ENCODE results near the gene GNAQ. TPM values are rescaled to one million over a fixed set of nuclear protein-coding genes. Genes with fewer than 3 reads are reported as not detected.

The GNAQ gene
- total RNA-seq, 1 donor from 2014 or later, result 0.20 TPM

DNA sequence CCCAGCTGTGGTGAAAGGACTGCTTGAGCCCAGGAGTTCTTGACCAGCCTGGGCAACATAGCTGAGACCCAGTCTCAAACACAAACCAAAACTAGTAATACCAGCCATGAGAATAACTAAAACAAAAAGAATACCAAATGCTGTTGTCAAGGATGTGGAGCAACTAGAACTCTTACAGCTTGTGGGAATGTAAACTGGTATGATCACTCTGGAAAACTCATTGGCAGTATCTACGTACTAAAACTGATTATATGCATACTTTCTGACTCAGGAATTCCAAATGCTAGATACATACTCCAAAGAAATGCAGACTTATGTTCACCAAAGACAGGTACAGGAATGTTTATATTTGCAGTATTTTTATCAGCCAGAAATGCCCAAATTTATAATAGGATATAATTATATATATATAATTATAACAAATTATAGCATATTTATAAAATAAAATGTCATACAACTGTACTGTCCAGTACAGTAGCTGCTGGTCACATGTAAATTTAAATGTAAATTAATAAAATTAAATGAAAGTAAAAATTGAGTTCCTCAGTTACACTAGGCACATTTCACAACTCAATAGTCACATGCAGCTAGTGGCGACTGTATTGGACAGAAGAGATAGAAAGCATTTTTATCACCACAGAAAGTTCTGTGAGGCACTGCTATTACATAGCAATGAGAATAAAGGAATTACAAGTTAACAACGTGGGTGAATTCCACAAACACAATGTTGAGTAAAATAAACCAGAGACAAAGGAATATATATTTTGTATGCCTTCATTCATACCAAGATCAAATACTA, 118.5 kb downstream of the GNAQ start:
- DNase-seq, result no peak

DNA sequence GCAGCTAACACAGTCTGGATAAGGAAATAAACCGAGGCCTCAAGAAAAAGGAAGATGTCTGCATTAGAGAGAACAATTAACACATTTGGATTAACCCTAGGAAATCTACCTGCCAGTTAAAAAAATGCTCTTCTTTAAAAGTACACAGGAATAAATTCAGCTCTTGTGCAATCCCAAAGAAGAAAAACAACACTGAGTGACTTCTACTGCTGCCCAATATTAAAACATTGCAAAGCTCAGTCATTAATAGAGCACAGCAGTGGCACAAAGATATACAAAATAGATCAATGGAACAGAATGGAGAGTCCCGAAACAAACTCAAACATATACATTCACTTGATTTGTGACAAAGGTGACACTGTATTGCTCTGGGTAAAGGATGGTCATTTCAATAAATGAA, 119.7 kb downstream of the GNAQ start:
- Mint-ChIP-seq H3K27me3 (peaks cover 11% of the 10 kb centered on the region), H3K36me3 (ENCODE audit: low read depth) (no peaks in the 10 kb centered on the region), H3K27ac (no peak overlapping the region), H3K4me3 (no peak overlapping the region), H3K4me1 (peaks cover 4% of the 10 kb centered on the region), H3K9me3 (no peaks in the 10 kb centered on the region)
- DNase-seq (no peak), ATAC-seq (ENCODE audit: low read depth) (no peak)
- POLR2A ChIA-PET, result no interaction called here
- CTCF ChIA-PET, result no interaction called here
- intact Hi-C loops (cut with micrococcal nuclease), result no loop called here
- TF ChIP-seq, protein P1, sequence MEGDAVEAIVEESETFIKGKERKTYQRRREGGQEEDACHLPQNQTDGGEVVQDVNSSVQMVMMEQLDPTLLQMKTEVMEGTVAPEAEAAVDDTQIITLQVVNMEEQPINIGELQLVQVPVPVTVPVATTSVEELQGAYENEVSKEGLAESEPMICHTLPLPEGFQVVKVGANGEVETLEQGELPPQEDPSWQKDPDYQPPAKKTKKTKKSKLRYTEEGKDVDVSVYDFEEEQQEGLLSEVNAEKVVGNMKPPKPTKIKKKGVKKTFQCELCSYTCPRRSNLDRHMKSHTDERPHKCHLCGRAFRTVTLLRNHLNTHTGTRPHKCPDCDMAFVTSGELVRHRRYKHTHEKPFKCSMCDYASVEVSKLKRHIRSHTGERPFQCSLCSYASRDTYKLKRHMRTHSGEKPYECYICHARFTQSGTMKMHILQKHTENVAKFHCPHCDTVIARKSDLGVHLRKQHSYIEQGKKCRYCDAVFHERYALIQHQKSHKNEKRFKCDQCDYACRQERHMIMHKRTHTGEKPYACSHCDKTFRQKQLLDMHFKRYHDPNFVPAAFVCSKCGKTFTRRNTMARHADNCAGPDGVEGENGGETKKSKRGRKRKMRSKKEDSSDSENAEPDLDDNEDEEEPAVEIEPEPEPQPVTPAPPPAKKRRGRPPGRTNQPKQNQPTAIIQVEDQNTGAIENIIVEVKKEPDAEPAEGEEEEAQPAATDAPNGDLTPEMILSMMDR (IDR thresholded peaks at IDR 0.05), result no peak

More for the DNA sequence above, 118.5 kb downstream of the GNAQ start:
- H3K4me3 Mint-ChIP-seq, result no peak overlapping the region
- TF ChIP-seq, protein P1 (IDR thresholded peaks at IDR 0.05), result no peak
- H3K4me1 Mint-ChIP-seq, result peaks cover 4% of the 10 kb centered on the region
- CTCF ChIA-PET, result no interaction called here
- H3K9me3 Mint-ChIP-seq, result no peaks in the 10 kb centered on the region
- H3K27ac Mint-ChIP-seq, result no peak overlapping the region
- no peaks in the 10 kb centered on the region for H3K36me3 Mint-ChIP-seq (ENCODE audit: low read depth)
- peaks cover 5% of the 10 kb centered on the region for H3K27me3 Mint-ChIP-seq
- intact Hi-C loops (cut with micrococcal nuclease), result no loop called here
- POLR2A ChIA-PET, result no interaction called here
- ATAC-seq (ENCODE audit: low read depth), result no peak

DNA sequence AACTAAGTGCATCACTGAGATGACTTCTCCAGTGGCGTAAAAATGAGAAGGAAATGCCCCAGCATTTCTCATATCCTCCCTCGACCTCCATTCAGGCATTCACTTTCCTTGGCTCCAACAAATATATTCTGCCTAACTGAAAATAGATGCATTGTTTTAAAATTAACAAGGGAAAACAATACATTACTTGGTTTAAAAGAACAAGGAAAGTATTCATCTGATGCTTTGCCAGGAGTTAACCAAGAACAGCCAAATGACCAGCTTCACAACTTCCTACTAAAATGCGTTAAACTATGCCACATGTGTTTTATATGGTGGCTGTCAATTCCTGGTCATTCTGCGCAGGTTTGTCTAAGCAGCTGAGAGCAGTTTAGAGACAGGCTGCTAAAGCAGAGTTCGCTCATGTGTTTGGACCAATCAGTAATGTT, 121.4 kb downstream of the GNAQ start:
- Mint-ChIP-seq H3K9me3 (no peaks in the 10 kb centered on the region), H3K27me3 (peaks cover 11% of the 10 kb centered on the region), H3K4me1 (no peaks in the 10 kb centered on the region), H3K4me3 (no peak overlapping the region), H3K36me3 (ENCODE audit: low read depth) (no peaks in the 10 kb centered on the region), H3K27ac (no peak overlapping the region)
- DNase-seq, result no peak
- no peak for ATAC-seq (ENCODE audit: low read depth)
- CTCF ChIA-PET, result no interaction called here
- POLR2A ChIA-PET, result interaction anchor here (0.6 to 0.7 kb wide), 2 partner anchors 136 to 223 kb away, joined by 3 read pairs; no protein-coding TSS in a partner anchor
- intact Hi-C loops (cut with micrococcal nuclease), result no loop called here
- TF ChIP-seq, protein P1 (IDR thresholded peaks at IDR 0.05), result no peak

DNA sequence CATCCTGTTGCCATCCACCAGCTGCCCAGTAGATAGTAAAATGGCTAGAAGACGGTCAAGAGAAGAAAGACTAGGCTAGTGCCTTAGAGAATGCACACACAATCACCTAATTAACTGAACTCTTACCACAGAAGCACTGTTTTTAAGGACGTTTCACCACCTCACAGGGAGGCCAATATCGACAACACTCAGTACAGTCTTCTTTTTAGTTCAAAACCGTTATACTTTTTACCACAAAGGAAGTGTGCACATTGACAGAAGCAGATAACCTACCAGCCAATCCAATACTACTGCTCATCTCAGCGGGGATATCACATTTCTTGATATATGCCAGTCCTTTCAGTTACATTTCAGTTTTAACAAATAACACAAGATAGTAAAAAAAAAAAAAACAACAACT, 122.3 kb downstream of the GNAQ start:
- DNase-seq (no peak), ATAC-seq (ENCODE audit: low read depth) (no peak)
- POLR2A ChIA-PET, result interaction anchor here (0.6 to 0.7 kb wide), 2 partner anchors 137 to 224 kb away, joined by 3 read pairs; no protein-coding TSS in a partner anchor
- no peak overlapping the region for H3K4me3 Mint-ChIP-seq
- TF ChIP-seq, protein P1 (IDR thresholded peaks at IDR 0.05), result no peak
- no peaks in the 10 kb centered on the region for H3K36me3 Mint-ChIP-seq (ENCODE audit: low read depth)
- intact Hi-C loops (cut with micrococcal nuclease), result no loop called here
- CTCF ChIA-PET, result no interaction called here
- H3K4me1 Mint-ChIP-seq, result no peaks in the 10 kb centered on the region
- no peaks in the 10 kb centered on the region for H3K9me3 Mint-ChIP-seq
- peaks cover 12% of the 10 kb centered on the region for H3K27me3 Mint-ChIP-seq
- no peak overlapping the region for H3K27ac Mint-ChIP-seq

DNA sequence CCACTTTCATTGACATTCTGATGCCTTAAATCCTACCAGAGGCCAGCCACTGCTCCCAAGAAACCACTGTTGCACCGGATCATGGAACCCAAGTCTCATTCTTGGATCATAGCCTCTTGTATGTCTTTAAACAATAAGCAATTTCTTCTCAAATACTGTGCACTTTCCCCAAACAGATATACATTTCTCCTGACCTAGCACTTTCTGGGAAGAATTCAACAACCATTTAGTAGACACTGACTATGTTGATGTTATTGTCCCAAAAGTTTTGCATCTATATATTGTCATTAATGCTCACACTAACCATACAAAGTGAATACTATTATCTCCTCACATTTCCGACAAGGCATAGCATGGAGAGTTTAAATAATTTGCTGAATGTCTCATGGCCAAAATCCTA, 123.3 kb downstream of the GNAQ start:
- CTCF ChIA-PET, result no interaction called here
- H3K27me3 Mint-ChIP-seq, result peaks cover 12% of the 10 kb centered on the region
- TF ChIP-seq, protein P1 (IDR thresholded peaks at IDR 0.05), result no peak
- H3K9me3 Mint-ChIP-seq, result no peaks in the 10 kb centered on the region
- H3K36me3 Mint-ChIP-seq (ENCODE audit: low read depth), result no peaks in the 10 kb centered on the region
- DNase-seq (no peak), ATAC-seq (ENCODE audit: low read depth) (no peak)
- no peaks in the 10 kb centered on the region for H3K4me1 Mint-ChIP-seq
- no peak overlapping the region for H3K4me3 Mint-ChIP-seq
- intact Hi-C loops (cut with micrococcal nuclease), result no loop called here
- H3K27ac Mint-ChIP-seq, result no peak overlapping the region
- POLR2A ChIA-PET, result no interaction called here
